ENCODE results near the gene PROSER3. TPM values are rescaled to one million over a fixed set of nuclear protein-coding genes. Genes with fewer than 3 reads are reported as not detected.

PROSER3 gene
- total and polyA plus RNA-seq, 2 of the 13 experiments (the other 11 are each of a cell fraction or from before 2014, with no cell fraction given): 5.1 to 5.7 TPM

DNA sequence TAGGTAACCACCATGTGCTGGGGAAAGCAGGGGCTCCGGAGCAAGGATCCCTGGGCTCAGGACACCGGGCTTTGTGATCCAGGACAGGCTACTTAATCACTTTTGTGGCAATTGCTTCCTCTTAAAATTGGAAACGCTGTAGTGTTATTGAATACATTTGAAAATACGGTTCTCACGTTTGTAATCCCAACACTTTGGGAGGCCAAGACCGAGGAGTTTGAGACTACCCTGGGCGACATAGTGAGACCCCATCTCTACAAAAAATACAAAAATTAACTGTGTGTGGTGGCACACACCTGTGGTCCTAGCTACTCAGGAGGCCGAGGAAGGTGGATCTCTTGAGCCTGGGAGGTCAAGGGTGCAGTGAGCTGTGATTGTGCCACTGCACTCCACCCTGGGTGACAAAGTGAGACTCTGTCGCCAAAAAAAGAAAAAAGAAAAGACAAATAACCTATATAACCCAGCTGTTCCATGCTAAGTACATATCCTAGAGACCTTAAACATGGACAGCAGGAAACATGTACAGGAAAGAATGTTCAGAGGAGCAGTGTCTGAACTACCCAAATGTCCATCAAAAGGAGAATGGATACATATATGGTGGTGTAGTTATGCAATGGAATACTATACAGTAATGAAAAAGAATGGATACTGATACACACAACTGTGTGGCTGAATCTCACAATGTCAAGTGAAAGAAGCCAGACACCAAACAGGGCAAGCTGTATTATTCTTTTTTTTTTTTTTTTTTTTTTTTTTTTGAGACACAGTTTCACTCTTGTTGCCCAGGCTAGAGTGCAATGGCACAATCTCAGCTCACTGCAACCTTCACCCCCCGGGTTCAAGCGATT, 55.3 kb downstream of the PROSER3 start (continued):
- TF ChIP-seq, protein P1, sequence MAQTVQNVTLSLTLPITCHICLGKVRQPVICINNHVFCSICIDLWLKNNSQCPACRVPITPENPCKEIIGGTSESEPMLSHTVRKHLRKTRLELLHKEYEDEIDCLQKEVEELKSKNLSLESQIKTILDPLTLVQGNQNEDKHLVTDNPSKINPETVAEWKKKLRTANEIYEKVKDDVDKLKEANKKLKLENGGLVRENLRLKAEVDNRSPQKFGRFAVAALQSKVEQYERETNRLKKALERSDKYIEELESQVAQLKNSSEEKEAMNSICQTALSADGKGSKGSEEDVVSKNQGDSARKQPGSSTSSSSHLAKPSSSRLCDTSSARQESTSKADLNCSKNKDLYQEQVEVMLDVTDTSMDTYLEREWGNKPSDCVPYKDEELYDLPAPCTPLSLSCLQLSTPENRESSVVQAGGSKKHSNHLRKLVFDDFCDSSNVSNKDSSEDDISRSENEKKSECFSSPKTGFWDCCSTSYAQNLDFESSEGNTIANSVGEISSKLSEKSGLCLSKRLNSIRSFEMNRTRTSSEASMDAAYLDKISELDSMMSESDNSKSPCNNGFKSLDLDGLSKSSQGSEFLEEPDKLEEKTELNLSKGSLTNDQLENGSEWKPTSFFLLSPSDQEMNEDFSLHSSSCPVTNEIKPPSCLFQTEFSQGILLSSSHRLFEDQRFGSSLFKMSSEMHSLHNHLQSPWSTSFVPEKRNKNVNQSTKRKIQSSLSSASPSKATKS (CRISPR knock-in tag; IDR thresholded peaks at IDR 0.05): no peak
- 0 out of 2 replicates have a peak, but pooled peaks have one; percentile 64 for TF ChIP-seq ZNF430 (CRISPR knock-in tag; IDR thresholded peaks at IDR 0.05)
- TF ChIP-seq CENPX (CRISPR knock-in tag; IDR thresholded peaks at IDR 0.05): no peak
- no peak for TF ChIP-seq ZKSCAN8 (CRISPR knock-in tag; IDR thresholded peaks at IDR 0.05; ENCODE audit: borderline replicate concordance)
- peak; percentile 9; the same call in 1 of the 2 replicates for TF ChIP-seq ZNF143 (CRISPR knock-in tag; IDR thresholded peaks at IDR 0.05)
- no peak for TF ChIP-seq TCF7 (IDR thresholded peaks at IDR 0.05; ENCODE audit: low read depth)
- TF ChIP-seq, protein P2, sequence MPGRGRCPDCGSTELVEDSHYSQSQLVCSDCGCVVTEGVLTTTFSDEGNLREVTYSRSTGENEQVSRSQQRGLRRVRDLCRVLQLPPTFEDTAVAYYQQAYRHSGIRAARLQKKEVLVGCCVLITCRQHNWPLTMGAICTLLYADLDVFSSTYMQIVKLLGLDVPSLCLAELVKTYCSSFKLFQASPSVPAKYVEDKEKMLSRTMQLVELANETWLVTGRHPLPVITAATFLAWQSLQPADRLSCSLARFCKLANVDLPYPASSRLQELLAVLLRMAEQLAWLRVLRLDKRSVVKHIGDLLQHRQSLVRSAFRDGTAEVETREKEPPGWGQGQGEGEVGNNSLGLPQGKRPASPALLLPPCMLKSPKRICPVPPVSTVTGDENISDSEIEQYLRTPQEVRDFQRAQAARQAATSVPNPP (CRISPR knock-in tag; IDR thresholded peaks at IDR 0.05): no peak
- TF ChIP-seq CC2D1A (CRISPR knock-in tag; IDR thresholded peaks at IDR 0.05): no peak
- no peak for TF ChIP-seq HNRNPL (IDR thresholded peaks at IDR 0.05; ENCODE audit: low read depth, low read length)
- TF ChIP-seq ZKSCAN5 (CRISPR knock-in tag; IDR thresholded peaks at IDR 0.05): no peak
- TF ChIP-seq, protein P3, sequence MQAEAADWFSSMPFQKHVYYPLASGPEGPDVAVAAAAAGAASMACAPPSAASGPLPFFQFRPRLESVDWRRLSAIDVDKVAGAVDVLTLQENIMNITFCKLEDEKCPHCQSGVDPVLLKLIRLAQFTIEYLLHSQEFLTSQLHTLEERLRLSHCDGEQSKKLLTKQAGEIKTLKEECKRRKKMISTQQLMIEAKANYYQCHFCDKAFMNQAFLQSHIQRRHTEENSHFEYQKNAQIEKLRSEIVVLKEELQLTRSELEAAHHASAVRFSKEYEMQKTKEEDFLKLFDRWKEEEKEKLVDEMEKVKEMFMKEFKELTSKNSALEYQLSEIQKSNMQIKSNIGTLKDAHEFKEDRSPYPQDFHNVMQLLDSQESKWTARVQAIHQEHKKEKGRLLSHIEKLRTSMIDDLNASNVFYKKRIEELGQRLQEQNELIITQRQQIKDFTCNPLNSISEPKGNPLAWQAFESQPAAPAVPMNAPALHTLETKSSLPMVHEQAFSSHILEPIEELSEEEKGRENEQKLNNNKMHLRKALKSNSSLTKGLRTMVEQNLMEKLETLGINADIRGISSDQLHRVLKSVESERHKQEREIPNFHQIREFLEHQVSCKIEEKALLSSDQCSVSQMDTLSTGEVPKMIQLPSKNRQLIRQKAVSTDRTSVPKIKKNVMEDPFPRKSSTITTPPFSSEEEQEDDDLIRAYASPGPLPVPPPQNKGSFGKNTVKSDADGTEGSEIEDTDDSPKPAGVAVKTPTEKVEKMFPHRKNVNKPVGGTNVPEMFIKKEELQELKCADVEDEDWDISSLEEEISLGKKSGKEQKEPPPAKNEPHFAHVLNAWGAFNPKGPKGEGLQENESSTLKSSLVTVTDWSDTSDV (CRISPR knock-in tag; IDR thresholded peaks at IDR 0.05): no peak
- no peak for TF ChIP-seq NFE2L2 (IDR thresholded peaks at IDR 0.05; ENCODE audit: low read length)
- peak; percentile 94 for TF ChIP-seq ZNF460 (CRISPR knock-in tag; IDR thresholded peaks at IDR 0.05; ENCODE audit: borderline replicate concordance)
- TF ChIP-seq, protein P4, sequence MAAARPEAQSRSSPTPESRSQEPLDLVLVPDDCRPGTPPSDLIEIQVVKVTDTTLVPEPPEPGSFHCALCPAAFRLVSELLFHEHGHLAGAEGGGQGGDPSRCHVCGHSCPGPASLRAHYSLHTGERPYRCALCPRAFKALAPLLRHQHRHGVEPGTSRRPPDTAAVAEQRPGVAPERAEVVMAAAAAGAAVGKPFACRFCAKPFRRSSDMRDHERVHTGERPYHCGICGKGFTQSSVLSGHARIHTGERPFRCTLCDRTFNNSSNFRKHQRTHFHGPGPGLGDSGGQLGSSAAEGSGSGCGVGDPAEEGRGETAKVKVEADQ (CRISPR knock-in tag; IDR thresholded peaks at IDR 0.05; ENCODE audit: borderline replicate concordance): peak; percentile 46; the same call in 1 of the 2 replicates
- 0 out of 2 replicates have a peak, but pooled peaks have one; percentile 12 for TF ChIP-seq ZNF3 (CRISPR knock-in tag; IDR thresholded peaks at IDR 0.05)
- TF ChIP-seq, protein P5, sequence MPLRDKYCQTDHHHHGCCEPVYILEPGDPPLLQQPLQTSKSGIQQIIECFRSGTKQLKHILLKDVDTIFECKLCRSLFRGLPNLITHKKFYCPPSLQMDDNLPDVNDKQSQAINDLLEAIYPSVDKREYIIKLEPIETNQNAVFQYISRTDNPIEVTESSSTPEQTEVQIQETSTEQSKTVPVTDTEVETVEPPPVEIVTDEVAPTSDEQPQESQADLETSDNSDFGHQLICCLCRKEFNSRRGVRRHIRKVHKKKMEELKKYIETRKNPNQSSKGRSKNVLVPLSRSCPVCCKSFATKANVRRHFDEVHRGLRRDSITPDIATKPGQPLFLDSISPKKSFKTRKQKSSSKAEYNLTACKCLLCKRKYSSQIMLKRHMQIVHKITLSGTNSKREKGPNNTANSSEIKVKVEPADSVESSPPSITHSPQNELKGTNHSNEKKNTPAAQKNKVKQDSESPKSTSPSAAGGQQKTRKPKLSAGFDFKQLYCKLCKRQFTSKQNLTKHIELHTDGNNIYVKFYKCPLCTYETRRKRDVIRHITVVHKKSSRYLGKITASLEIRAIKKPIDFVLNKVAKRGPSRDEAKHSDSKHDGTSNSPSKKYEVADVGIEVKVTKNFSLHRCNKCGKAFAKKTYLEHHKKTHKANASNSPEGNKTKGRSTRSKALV (CRISPR knock-in tag; IDR thresholded peaks at IDR 0.05): no peak
- no peak for TF ChIP-seq SP2 (CRISPR knock-in tag; IDR thresholded peaks at IDR 0.05)
- 0 out of 2 replicates have a peak, but pooled peaks have one; percentile 19 for TF ChIP-seq ZNF33B (CRISPR knock-in tag; IDR thresholded peaks at IDR 0.05)
- no peak for TF ChIP-seq IRX3 (CRISPR knock-in tag; IDR thresholded peaks at IDR 0.05; ENCODE audit: borderline replicate concordance, low read depth)
- no peak for TF ChIP-seq ZNF747 (CRISPR knock-in tag; IDR thresholded peaks at IDR 0.05; ENCODE audit: borderline replicate concordance)

All from HepG2 (cell line).